Stimulated activated CD4-positive, alpha-beta T cell treated with anti-CD3 and anti-CD28 coated beads, Interleukin-1b, Interleukin-23, amount 100 ng/mL, for 48 hours (primary cell): ENCODE results near the gene CKB.

Experiments used
- DNase-seq: peaks from one replicate; pipeline ENCODE4 v3.0.0-alpha.2; 2020

CKB gene

DNA sequence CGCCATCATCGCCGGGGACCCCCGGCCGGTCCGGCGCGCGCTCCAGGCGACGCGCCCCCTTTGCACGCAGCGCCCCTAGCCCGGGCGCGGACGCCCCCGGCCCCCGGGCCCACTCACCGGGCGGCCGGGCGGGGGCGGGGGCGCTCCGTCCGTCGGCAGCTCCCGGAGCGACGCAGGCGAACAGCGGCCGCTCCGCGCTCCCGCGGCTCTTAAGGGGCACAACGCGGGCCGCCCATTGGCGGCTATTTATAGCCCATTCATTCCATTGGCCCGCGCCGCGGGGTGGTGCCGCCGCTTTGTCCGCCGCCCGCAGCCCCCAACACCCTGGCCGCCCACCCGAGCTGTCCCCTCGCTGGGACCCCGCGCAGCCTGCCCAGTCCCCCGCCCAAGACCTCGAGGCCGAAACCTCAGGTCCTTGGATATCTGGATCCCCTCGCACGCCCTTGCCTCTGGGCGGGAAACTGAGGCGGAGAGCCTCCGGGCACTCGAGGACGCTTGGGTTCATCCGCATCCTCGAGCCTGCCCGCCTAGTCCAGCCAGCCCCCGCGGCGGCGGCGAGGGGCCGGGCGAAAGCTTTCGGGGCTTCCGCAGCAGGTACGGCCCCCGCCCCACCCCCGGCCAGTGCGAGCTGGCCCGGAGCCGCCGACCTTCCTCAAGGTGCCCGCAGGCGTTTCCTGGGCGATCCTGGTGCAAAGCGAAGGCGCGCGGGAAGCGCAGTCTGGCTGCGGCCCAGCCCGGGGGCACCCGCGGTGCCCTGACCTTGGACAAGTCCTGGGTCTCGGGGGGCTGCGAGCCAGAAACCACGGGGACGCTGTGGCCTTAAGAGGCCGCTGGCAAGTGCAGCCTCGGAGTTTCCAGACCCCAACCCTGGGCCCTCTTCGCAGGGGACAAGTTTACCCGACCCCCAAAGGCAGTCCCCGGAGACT, at the start of gene CKB:
TSS of gene CKB (minus strand) at position 182 of the 926 bp plus-strand sequence. CDS start 337 bp downstream, outside the sequence.
- DNase-seq, result no peak

DNA sequence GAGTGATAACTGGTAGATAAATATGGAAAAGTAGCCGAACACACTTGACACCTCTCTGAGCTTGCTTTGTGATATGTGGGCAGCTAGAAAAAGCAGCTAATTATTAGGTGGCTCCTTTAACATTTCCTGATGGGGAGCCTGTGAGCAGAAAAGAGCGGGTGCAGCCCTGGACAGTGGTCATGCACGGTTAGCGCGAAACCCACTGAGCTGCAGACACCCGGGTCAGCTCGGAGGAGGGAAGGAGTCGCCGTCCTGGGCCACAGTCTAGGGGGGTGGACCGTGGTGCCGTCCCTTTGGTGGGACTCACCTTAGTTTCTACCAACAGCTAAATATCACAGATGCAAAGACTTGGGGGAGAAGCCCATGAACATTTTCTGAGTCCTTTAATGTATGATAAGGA, 46.8 kb upstream of the CKB start:
- no peak for DNase-seq

DNA sequence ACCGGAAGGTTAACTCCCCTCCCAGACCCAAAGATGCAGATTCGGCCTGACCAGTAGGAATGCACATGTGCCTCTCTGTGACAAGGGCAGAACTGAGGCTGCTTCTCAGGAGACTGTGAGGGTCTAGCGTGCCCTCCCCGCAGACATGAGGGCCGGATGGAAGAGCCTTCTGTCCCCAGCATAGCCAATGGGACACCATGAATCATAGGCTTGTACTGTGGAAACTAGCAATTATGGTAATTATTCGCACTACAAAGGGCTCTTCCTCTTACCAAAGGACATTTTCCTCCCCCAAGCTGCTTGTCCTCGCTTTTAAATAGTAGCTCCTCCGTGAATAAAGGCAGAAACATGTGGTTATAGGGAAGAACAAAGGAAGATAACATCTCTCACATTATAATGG, 46.3 kb upstream of the CKB start:
- DNase-seq, result no peak

DNA sequence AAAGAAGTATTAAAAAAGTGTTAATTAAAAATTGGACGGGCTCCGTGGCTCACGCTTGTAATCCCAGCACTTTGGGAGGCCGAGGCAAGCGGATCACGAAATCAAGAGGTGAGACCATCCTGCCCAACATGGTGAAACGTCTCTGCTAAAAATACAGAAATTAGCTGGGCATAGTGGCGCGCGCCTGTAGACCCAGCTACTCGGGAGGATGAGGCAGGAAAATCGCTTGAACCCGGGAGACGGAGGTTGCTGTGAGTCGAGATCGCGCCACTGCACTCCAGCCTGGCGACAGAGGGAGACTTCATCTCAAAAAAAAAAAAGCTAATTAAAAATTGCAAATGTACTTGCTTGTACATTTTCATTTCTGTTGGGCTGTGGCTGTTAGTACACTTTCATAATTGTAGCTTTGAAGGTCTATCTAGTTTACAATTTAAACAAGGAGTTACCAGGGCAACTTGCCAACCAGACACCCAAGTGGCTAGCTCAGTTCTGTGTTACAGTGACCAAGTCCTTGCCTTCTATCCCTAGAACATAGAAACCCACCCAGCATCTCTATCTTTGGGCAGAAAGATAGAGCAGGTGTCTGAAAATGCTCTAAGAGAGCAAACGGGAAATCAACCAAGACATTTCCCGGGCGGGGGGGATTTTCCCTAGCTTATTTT, 41.3 kb upstream of the CKB start:
- no peak for DNase-seq

DNA sequence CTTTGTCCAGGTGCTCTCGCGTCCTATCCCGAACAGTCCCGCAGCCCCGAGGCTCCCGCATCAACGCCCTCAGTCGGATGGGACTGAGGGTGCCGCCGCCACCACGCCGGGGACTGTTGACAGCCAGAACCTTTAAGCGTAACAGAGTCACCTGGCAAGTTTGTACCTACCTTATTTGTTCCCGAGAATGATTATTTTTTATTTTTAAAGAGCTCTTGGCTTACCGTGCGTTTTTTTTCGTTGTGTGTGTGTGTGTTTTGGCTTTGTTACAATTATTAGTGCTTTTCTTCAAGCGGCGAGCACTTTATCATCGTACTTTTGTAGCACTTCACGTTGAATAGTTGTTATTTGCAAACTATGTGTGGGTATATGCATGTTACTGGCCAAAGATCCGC, 40.6 kb upstream of the CKB start:
- no peak for DNase-seq

DNA sequence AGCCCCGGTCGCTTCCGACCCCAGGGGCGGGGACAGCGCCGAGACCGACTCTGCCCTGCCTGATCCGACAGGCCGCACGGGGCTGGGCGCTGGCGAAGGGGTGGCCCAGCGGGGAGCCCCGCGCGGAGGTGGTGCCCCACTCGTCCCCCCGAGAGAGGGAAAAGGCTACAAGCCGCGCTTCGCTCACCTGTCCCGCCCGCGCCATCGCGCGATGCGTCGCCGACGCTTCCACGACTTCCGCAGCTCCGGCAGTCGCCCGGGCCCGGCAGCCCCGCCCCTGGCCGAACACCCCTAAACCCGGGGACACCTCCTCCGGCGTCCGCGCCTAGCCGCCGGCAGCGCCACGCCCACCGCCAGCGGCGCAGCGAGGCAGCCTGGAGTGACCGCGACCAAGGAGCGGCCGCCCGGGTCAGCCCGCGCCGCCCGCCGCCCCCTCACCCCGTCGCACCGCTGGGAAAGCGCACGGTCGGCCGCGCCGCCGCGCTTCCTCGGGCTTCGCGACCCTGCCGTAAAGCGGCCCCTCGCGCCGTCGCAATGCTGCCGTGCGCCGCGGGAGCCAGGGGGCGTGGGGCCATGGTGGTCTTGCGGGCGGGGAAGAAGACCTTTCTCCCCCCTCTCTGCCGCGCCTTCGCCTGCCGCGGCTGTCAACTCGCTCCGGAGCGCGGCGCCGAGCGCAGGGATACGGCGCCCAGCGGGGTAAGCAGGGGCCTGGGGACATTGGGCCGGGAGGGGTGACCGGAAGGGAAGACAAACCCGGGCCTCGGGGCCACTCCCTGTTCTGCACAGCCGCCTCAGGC, 40.0 kb upstream of the CKB start, which contains the start of the genes BAG5 and COA8:
TSS of gene BAG5 (minus strand) at position 229 of the 797 bp plus-strand sequence. CDS start 1,493 bp downstream, outside the sequence.
TSS of gene COA8 (plus strand) at position 532 of the 797 bp plus-strand sequence. CDS start at position 574, 42 bp downstream.
- DNase-seq, result peak; percentile 89

DNA sequence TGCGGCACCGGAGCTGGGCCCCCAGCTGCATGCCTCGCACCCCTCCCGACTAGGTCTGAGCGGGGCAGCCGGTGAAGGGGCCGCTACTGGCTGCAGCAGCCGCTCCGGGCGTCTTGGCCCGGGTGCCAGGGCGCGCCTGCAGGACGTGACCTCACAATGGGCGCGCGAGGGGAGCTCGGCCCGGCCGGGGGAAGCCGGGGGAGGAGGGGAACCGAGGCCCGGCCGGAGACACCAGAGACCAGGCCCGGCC, 39.5 kb upstream of the CKB start:
- DNase-seq, result no peak

DNA sequence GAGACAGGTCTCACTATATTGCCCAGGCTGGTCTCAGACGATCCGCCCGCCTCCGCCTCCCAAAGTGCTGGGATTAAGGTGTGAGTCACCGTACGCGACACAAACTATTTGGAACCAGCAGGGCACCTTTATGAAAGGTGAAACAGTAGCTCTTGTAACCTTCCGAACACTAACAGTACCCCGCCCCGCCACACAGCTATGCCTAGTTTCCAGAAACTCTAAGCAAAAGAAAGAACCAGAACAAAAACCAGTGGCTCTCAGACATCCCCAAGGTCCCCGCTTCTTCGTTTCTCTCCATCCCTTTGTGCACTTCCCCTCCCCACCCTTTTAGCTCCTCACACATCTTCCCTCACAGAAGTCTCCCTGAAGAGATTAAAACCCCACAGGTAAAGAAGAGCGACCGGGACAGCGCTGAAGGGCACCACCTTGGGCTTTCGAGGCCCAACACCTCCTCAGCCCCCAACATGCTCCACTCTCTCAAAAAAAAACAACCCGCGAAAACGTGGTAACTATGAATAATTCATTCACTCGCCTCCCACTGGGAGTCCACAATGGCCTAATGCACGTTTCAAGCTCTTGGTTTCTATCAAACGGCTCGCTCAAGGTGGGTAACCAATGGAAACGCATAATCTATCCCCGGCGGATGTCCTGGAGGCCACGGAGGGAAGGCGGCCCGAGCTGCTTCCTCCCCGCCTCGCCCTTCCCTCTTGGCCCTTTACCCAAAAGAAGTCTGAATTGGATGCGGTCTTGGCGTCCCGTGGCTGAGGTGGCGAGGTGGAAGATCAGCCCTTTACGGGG, 39.0 kb upstream of the CKB start:
- peak; percentile 56 for DNase-seq

DNA sequence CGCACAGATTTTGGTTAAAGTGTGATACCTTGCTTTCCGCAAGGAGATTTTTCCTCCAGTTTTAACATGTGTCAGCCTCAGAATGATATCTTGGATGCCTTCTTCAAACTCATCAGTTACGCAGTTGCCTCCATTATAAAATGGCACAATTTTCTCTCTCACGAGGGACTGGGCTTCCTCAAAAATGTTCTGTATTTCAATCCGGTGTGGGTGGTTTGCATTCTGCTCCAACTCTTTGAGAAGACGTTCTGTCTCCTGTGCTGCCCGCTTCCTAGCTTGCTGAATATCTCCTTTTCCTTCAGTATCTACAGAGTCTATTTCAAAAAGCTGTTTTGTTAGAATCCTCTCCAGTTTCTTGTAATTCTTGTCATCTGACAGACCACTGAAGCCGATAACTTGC, 38.1 kb upstream of the CKB start:
- no peak for DNase-seq

DNA sequence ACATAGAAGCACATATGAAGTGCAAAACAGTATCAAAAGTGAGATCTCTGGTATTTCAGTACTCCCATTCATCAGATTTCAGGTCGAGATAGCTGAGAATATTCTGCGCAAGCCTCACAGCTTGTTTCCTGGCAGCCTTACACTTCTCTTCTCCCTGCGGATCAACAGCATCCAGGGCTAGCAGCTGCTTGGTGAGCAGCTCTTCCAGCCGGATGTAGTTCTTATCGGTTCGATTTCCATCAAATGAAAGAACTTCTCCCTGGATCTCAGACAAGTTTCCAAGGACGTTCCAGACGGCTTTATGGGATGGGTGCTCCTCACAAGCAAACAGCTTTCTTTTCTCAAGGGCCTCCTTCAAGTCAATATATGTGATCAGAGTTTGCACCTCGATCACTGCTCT, 37.1 kb upstream of the CKB start:
- DNase-seq, result no peak

DNA sequence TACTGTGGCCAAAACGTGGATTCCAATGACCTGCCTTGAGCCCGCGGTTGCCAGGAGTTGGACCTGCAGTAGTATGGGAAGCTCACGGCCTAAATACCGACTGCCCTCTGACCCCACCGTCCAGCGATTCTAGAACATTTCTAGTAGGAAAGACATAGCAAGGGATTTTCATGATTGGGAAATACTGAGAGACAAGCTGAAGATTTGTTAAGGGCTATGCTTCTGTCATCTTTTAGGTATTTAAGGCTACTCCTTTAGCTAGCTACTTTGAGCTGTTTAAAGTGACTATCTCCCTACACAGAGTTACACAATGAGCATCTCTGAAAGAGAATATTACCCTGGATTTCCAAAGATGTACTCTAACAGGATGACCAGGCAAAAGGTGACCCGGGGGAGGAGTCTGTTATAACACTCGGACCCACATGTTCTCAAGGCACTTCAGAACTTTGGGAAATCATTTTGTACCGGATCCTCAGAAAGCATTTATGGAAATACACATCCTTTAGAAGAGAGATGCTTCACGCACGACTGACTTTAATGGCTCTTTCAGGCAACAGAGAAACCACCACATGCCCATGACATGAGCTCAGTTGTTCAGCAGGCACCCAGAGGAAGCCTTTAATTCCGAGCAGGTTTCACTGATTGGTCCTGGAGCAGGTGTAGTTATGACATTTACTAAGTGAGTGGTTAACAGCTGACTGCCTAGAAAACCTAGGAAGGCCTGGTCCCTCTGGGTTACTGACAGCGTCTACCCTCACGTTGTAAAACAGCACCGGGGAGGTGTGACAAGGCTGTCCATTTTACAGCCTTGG, 35.6 kb upstream of the CKB start:
- no peak for DNase-seq

DNA sequence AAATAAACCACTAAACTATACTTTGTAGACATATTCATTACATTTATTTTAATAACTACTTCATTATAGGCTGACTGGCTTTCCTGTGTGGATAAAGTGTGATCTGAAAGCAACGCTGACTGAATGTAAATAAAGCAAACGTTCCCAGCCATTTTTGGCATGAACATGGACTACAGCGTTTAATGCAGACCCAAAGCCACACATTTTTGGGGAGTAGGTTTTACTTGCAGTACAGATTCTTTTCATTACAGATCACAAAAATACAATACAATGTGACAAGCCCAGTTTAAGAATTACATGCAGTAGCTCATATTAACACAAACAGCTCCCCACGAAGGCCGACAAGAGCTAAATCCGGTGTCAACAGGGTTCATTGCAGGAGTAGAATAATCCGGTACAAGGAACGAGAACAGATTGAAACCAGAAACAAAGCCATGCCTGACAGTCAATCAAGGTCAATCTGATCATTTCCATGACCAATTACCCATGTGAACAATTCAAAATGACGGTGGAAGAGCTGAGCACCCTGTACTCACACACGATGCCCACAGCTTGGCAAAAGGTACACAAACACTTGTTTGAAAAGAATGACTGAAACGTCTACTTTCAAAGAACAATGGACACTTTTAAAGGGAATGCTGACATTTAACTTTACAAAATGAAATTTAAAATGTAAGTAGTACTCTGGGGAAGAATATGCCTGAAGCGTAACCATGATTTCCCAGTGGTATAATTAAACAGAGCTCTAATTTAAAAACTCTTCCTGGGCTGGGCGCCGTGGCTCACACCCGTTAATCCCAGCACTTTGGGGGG, 34.5 kb upstream of the CKB start:
- no peak for DNase-seq

DNA sequence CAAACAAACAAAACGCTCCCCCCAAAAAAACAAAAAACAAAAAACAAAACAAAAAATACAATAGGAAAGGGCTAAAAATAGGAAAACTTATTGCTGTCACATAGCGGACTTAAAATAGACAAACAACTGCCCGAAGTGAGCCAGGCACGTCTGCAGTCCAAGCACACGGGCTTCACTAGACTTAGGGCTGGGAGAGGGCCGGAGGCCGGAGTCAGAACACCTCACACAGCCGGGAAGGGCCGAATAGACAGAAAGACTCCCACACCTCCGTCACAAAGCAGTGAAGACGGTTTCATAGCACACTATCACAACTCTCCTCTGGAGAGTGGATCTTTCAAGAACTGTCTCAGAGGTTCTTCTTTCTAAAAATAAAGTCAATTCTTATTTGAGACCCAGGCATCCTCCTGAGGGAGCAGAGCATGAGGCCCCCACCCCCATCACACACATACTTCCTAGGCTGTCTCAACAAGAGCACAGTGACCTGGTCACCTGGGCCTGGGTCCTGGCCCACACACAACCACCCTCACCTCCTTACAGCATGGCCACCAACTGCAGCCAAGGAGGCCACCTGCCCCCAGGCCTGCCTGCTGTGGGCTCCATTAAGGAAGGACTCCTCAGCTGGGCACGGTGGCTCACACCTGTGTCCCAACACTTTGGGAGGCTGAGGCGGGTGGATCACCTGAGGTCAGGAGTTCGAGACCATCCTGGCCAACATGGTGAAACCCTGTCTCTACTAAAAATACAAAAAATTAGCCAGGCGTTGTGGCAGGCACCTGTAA, 33.1 kb upstream of the CKB start:
- no peak for DNase-seq

DNA sequence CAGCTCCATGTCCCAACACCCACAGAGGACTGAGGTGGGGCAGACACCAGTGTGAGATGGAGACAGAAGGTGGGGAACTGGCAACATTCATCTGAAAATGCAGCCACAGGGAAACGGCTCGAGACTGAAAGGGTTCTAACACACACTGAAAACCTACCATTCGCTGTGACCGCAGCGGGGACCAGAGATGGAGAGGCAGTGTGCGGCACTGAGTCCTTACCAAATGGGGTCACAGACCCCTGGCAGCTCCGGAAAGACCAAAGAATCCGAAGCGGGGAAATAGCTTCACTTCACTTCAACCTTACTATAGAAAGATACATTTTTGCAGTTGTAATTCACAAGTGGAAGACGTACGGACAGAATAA, 30.2 kb upstream of the CKB start:
- no peak for DNase-seq

DNA sequence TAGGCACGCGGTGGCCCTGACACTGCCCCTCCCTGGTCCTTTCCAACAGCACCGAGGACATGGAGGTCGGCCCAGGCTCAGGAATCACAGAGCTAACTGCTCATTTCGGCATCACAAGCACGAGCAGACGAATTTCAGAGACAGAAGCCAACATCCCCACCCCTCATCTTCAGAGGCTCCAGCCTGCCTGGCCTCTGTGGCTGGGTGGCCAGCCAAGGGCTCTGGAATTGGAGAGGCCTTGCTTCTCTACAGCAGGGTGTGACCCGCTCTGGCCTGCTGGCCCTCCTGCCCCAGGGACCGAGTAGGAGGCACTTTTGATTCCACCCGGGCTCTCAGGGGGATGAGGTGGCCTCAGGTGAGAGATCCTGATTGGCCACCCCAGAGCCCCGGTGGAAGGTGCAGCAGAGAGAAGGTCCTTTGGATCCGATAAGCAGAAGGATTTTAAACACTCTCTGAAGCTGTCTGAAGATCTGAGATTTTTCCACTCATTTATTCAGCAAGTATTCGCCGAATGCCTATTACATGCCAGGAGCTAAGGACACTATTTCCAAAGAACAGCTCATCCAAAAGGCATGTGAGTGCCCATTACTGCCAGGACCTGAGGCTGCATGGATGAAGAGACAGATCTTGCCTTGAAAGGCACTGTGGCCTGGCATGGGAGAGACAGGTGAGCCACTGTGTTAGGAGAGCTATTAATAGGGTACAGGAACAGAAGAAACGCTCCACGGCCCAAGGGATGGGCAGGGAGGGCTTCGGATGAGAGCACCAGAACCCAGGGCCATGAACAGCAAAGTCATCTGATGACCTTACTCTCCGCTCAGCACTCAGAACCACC, 29.6 kb upstream of the CKB start:
- DNase-seq, result no peak

DNA sequence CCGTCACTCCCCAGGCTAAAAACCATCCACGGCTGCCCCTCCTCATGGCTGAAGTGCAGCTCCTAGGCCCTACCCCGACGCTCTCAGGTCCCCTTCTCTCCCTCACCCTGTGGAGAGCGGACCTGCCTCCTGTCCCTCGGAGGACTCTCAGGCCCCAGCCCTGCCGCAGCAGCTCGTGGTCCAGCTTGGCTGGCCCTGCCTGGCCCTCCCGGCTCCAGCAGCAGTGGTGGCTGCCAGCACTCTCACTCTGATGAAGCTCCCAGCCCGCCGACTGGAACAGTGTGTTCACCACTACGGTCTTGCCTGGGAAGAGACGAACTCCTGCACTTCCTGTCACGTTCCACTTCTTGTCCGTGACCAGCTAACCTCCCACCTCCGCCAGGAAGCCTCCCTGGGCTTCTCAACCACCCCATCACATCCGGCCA, 28.7 kb upstream of the CKB start:
- no peak for DNase-seq

DNA sequence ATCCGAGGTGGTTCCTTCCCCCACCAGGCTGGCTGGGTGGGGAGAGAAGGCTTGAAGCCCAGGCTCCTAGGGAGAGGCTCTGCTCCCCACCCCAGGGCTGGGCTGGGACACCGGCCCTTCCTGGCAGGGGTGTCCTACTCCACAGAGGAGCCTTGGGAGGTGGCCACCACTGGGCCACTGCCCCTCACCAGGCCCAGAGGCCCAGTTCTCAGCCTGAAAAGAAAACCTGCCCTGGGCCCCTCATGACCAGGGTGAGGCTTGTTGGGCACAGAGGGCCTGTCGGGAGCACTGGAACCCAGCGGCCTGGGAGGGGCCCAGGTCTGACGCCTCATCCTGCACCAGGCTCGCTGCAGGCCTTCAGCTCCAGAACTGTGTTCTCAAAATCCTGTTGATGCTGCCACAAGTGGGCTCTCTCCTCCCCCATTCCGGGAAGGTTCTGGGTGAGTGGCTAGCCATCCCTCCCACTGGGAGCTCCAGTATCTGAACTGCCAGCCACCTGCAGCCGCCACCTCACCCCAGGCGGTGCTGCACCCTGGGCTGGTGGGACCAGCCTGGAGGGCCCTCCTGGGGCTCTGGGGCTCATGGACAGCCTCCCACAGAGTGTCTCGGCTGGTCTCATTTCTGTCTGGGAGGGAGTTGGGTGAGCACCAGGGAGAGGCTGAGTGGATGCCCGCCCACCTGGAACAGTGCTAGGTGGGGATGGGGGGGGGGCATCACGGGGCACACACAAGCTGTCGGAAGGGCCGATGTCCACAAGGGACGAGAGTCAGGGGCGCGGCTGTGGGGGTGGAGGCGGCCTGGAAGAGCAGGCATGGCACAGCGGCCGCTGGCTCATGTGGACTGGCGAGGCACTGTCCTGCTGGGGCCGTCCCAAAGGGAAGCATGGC, 28.1 kb upstream of the CKB start:
- DNase-seq, result no peak
